GM21367 (cell line): ENCODE results near the gene BRSK2.
"Not testable (repeated sequence)": the region's sequence is repeated elsewhere in the genome, so short reads cannot be mapped to it uniquely, and the experiment has no call there.

ENCODE experiments used
- ATAC-seq: cut with Tn5 transposase; IDR thresholded peaks from one replicate; pipeline ENCODE4 v1.9.1; 2021; ENCODE audit not compliant: unreplicated experiment

BRSK2 gene

GRCh38 chr11:1389932-1390568 lies at the start of gene BRSK2:
Gene BRSK2 (plus strand): TSS chr11:1389934. CDS start chr11:1390285, 351 bp downstream.
- ATAC-seq, result no peak

GRCh38 chr11:1340111-1340510 lies 49.6 kb upstream of the BRSK2 start:
- ATAC-seq, result no peak

- not testable (repeated sequence) for ATAC-seq
Observed at GRCh38 chr11:1341226-1341625, 48.5 kb upstream of the BRSK2 start.

- ATAC-seq, result no peak
Observed at GRCh38 chr11:1341928-1342524, 47.7 kb upstream of the BRSK2 start.

DNA sequence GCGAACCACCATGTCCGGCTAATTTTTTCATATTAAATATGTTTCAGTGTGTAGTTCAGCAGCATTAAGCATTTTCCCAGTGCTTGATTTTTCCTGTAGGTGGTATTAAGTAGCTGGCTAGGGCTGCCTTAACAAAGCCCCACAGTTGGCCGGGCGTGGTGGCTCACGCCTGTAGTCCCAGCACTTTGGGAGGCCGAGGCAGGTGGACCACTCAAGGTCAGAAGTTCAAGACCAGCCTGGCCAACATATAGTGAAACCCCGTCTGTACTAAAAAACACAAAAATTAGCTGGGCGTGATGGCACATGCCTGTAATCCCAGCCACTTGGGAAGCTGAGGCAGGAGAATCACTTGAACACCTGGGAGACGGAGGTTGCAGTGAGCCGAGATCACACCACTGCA lies 46.8 kb upstream of the BRSK2 start:
- no peak for ATAC-seq

DNA sequence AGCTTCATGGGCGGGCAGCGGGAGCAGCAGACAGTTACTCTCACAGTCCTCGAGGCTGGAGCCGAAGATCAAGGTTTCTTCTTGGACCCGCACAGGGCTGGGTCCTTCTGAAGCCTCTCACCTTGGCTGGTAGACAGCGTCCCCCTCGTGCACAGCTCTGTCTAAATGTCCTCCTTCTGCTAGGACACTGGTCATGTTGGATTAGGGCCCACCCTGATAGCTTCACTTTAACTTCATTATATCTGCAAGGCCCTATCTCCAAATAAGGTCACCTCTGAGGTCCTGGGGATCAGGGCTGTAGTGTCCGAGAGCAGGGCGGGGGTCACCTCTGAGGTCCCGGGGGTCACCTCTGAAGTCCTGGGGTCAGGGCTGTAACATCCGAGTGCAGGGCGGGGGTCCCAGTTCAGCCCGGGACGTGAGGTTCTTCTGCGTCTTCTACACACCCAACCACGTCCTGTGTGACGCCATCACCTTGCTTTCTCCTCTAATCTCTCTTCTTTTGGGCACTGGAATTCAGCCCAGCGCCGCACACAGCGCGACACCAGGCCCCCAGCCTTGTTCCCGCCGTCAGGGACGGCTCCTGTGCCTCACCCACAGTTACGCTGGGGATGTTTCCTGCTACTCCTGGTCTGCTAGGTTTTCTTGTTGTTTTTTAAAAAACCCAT lies 46.2 kb upstream of the BRSK2 start:
- no peak for ATAC-seq

- ATAC-seq, result no peak
Observed at GRCh38 chr11:1344056-1344635, 45.6 kb upstream of the BRSK2 start.

GRCh38 chr11:1345737-1346513 lies 43.8 kb upstream of the BRSK2 start:
- ATAC-seq, result no peak

DNA sequence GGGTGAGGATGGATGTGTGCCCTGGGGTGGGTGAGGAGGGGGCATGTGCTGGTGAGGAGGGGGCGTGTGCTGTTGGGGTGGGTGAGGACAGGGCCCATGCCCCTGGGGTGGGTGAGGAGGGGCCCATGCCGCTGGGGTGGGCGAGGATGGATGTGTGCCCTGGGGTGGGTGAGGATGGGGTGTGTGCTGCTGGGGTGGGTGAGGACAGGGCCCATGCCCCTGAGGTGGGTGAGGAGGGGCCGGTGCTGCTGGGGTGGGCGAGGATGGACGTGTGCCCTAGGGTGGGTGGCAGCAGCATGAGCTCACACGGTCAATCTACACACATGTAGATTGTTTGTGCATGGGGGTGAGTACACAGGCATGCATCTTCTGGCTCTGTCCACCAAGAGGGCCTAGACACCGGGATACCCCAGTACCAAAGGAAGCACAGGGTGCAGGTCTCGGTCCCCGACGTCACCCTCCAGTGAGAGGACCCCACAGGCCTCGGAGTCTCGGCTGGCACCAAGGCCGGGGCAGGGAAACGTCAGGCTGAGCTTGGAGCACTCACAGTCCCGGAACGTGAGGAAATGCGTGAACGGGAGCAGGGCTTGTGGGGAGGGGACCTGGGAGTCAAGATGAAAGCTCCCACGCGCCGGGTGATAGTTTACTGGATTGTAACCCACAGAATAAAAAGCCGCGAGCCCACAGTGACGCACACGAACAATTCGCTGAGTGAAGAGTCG lies 42.9 kb upstream of the BRSK2 start:
- no peak for ATAC-seq

DNA sequence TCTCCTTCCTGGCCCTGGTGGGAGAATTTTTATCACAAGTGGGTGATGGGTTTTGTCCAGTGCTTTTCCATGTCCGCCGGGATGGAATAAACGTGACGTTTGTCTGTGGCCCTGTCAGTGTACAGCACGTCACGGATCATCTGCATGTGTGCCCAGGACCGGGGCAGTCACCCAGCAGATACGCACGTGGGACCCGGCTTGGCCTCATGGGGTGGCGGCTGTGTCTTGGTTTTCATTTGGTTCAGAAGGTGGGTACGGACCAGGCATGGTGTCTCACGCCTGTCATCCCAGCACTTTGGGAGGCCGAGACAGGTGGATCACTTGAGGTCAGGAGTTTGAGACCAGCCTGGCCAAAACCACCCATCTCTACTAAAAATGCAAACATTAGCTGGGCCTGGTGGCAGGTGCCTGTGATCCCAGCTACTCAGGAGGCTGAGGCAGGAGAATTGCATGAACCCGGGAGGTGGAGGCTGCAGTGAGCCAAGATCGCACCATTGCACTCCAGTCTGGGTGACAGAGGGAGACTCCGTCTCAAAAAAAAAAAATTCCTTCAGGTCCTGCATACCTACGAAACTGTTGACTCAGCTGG lies 42.2 kb upstream of the BRSK2 start:
- ATAC-seq, result not testable (repeated sequence)

- no peak for ATAC-seq
Observed at GRCh38 chr11:1348146-1348795, 41.5 kb upstream of the BRSK2 start.

- ATAC-seq, result no peak
Observed at GRCh38 chr11:1348796-1349326, 40.9 kb upstream of the BRSK2 start.

- ATAC-seq, result no peak
Observed at GRCh38 chr11:1349327-1350041, 40.2 kb upstream of the BRSK2 start.

DNA sequence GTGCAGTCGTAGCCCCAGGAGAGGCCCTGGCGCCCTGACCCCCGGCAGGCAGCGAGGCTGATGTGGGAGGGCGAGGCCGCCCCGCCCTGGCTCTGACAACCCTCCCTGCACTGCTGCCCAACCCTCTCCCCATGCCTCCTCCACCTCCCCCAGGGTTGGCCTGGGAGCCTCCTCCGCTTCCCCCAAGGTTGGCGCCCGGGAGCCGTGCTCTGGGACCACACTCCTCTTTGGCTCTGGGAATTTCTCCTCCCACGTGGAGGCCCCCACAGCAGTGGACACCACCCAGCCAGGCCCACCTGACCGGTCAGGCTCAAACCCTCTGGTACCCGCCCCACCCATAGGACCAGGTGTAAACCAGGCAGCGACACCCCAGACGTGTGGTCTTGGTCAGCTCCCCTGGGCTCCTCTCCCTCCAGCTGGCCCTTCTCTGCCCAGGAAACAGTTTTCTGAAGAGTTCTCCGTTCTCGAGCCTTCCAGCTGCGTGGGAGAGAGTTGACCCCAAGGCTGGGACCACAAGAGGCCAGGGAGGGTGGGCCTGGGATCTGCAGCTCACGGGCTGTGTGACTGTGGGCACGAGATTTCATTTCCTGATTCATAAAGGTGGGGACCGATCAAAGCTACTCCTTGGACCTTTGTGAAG lies 39.5 kb upstream of the BRSK2 start:
- no peak for ATAC-seq

- no peak for ATAC-seq
Observed at GRCh38 chr11:1351278-1351937, 38.3 kb upstream of the BRSK2 start.

DNA sequence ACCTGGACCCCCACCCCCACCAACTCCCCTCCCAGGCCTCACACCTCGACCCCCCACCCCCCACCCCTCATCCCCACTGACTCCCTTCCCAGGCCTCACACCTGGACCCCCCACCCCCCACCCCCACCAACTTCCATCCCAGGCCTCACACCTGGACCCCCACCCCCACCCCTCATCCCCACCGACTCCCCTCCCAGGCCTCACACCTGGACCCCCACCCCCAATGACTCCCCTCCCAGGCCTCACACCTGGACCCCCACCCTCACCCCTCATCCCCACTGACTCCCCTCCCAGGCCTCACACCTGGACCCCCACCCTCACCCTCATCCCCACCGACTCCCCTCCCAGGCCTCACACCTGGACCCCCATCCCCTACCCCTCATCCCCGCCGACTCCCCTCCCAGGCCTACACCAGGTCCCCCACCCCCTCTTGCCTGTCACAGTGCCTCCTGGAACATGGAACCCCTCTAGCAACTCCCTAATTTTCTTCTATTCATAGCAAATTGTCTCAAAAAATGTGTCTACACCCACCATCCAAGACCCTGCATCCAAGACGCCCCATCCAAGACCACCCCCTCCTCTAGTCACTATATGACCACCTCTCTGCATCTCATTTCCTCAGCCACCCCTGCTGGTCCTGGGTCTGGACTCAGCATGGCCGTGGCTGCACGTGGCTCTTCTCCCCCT lies 36.9 kb upstream of the BRSK2 start:
- no peak for ATAC-seq

DNA sequence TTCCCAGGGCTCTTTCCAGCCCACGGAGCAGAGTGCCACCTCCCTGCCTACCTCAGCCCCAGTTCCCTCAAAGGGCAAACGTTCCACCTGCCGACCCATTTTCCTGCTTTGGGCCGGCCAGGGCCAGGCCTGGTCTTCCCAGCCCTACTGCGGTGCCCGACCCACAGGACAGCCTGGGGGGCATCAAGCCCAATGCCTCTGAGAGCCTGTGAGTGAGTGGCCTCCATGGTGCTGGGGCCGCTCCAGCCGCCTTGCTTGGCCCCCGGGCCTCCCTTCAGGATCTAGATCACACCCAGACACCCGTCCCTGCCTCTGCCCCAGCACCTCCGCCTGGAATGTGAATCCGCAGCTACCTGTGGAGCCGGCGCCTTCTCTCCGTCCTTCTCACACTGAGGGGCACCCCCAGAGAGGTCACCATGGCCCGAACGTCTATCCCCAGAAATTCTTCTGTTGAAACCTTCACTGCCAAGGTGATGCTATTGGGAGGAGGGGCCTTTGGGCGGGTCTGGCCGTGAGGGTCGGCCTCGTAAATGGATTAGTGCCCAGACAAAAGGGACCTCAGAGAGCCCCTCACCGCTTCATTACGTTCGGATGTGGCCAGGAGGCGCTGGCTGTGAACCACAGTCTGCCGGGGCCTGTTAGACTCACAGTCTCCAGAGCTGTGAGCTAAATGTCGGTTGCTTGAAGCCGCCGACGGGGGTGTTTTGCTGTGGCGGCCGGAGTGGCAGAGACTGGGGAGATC lies 36.2 kb upstream of the BRSK2 start:
- ATAC-seq, result no peak
